HepG2 (cell line): Measurements from ENCODE around the gene FOXA3. TPM values are rescaled to one million over a fixed set of nuclear protein-coding genes. Genes with fewer than 3 reads are reported as not detected.

Experiments used
- CEBPB ChIP-seq: IDR thresholded peaks from 2 replicates; pipeline ENCODE4 v1.6.1; 2011; ENCODE audit warnings: low read depth, low read length, improper control_type of control experiment, borderline replicate concordance
- ETV6 ChIP-seq: sonication (generic); formaldehyde crosslinking; conservative IDR thresholded peaks from 2 replicates; pipeline ENCODE4 v1.4.0; 2020; ENCODE audit warnings: missing genetic modification reagents
- MXI1 ChIP-seq: IDR thresholded peaks from 3 replicates; pipeline ENCODE4 v1.6.1; 2012; ENCODE audit warnings: low read depth, low read length, inconsistent platforms, borderline replicate concordance
- SIX1 ChIP-seq: sonication (generic); formaldehyde crosslinking; IDR thresholded peaks from 2 replicates; pipeline ENCODE4 v1.4.0; 2020; ENCODE audit warnings: missing genetic modification reagents, borderline replicate concordance
- SKIL ChIP-seq: sonication (generic); formaldehyde crosslinking; IDR thresholded peaks from 2 replicates; pipeline ENCODE4 v1.8.0; 2022; ENCODE audit warnings: missing genetic modification reagents, mild to moderate bottlenecking, moderate library complexity, borderline replicate concordance
- THAP11 ChIP-seq: IDR thresholded peaks from 2 replicates; pipeline ENCODE4 v1.6.1; 2016; ENCODE audit warnings: missing biosample characterization, missing genetic modification reagents
- ZBTB3 ChIP-seq: sonication (generic); formaldehyde crosslinking; IDR thresholded peaks from 2 replicates; pipeline ENCODE4 v1.4.0; 2020; ENCODE audit warnings: low read depth, mild to moderate bottlenecking, moderate library complexity, missing genetic modification reagents, borderline replicate concordance
- ZBTB33 ChIP-seq: sonication (generic); formaldehyde crosslinking; IDR thresholded peaks from 2 replicates; pipeline ENCODE4 v1.4.0; 2020; ENCODE audit warnings: missing genetic modification reagents
- ZMAT5 ChIP-seq: sonication (generic); formaldehyde crosslinking; IDR thresholded peaks from 2 replicates; pipeline ENCODE4 v1.5.0; 2020; ENCODE audit warnings: mild to moderate bottlenecking, low read depth, missing genetic modification reagents, borderline replicate concordance
- ZNF746 ChIP-seq: sonication (generic); formaldehyde crosslinking; IDR thresholded peaks from 2 replicates; pipeline ENCODE4 v1.8.0; 2022; ENCODE audit warnings: mild to moderate bottlenecking, missing genetic modification reagents
- polyA plus RNA-seq, 8 experiments: library from polyadenylated mRNA; depleted of rRNA in 3 of 8; stranded (reverse) in 7 of 8; unstranded in 1 of 8; fragments of >200 nt; fragmentation: Illumina TruSeq in 4 of 8; extraction: Trizol in 4 of 8; gene quantifications; 2 replicates each; pipeline versions ENCODE4 v1.2.1 to v1.2.3, GENCODE V29; 2011 to 2016; ENCODE audit warnings: low read depth in 4 of 8, missing spikeins in 1 of 8, mixed read lengths in 1 of 8; ENCODE audit not compliant: insufficient read depth in 1 of 8
- total RNA-seq, 5 experiments: library from RNA; depleted of rRNA; stranded (reverse); fragments of >200 nt; fragmentation: Illumina TruSeq; extraction: Trizol; gene quantifications; 2 replicates each; pipeline ENCODE4 v1.2.3, GENCODE V29; 2016; ENCODE audit warnings: low read depth in 1 of 5
- TF ChIP-seq, protein P1 (sequence below), 2 experiments: fragments of 450-650 bp in 1 of 2; sonication (generic) in 1 of 2; formaldehyde crosslinking in 1 of 2; IDR thresholded peaks; 2 replicates each; pipeline versions ENCODE4 v1.6.1 to v1.8.0; 2016 to 2022; ENCODE audit warnings: antibody characterized with exemption in 1 of 2, mild to moderate bottlenecking in 1 of 2, missing genetic modification reagents in 1 of 2
- TF ChIP-seq, protein P2 (sequence below): sonication (generic); formaldehyde crosslinking; IDR thresholded peaks from 2 replicates; pipeline ENCODE4 v1.4.0; 2020; ENCODE audit warnings: missing genetic modification reagents

The FOXA3 gene
- total and polyA plus RNA-seq, 2 of the 13 experiments (the other 11 are each of a cell fraction or from before 2014, with no cell fraction given): 29.8 to 47.6 TPM

DNA sequence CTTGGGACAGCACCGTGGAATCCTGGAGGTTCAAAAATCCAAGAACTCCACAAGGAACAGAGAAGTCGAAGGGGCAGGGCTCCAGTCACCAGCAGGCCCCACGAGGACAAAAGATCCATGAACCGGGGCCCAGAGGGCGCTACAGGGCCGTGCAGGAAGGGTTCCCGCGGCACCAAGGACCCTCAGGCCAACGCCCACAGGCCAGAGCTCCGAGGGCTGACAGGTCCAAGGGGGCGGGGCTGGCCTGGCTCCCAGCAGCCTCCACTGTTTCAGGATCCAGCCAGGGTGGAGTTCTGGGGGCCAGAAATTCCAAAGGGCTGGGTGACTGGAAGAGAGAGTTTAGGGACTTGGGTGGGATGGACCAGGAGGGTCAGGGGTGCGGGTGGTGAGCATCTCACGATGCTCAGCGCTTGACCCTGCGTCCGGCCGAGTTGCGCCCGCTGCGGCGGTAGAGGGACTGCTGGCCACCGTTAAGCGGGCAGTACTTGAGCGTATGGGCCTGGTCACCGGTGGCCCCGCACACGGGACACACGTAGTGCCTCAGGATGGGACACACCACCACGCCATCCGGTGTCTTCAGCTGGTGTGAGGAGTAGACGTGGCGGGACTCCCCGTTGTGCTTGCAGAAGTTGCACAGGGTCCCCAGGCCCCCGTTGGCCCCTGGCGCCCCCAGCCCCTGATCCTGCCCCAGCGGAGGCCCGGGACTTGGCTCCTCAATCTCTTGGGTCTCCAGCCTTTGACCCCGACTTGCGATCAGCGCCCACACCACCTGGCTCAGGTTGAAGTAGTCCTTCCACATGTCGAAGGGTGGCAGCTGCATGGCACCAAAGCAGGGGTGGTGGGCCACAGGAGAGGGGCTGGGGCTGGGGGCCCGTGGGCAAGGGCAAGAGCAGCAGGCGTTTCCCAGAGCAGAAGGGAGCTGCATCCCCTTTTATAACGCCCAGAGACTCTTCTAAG, 50.0 kb downstream of the FOXA3 start, which contains the start of gene NANOS2 (continued):
- TF ChIP-seq, protein P1, sequence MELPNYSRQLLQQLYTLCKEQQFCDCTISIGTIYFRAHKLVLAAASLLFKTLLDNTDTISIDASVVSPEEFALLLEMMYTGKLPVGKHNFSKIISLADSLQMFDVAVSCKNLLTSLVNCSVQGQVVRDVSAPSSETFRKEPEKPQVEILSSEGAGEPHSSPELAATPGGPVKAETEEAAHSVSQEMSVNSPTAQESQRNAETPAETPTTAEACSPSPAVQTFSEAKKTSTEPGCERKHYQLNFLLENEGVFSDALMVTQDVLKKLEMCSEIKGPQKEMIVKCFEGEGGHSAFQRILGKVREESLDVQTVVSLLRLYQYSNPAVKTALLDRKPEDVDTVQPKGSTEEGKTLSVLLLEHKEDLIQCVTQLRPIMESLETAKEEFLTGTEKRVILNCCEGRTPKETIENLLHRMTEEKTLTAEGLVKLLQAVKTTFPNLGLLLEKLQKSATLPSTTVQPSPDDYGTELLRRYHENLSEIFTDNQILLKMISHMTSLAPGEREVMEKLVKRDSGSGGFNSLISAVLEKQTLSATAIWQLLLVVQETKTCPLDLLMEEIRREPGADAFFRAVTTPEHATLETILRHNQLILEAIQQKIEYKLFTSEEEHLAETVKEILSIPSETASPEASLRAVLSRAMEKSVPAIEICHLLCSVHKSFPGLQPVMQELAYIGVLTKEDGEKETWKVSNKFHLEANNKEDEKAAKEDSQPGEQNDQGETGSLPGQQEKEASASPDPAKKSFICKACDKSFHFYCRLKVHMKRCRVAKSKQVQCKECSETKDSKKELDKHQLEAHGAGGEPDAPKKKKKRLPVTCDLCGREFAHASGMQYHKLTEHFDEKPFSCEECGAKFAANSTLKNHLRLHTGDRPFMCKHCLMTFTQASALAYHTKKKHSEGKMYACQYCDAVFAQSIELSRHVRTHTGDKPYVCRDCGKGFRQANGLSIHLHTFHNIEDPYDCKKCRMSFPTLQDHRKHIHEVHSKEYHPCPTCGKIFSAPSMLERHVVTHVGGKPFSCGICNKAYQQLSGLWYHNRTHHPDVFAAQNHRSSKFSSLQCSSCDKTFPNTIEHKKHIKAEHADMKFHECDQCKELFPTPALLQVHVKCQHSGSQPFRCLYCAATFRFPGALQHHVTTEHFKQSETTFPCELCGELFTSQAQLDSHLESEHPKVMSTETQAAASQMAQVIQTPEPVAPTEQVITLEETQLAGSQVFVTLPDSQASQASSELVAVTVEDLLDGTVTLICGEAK (IDR thresholded peaks at IDR 0.05): no peak
- TF ChIP-seq, protein P1 (CRISPR knock-in tag; IDR thresholded peaks at IDR 0.05): no peak
- no peak for TF ChIP-seq ZBTB3 (CRISPR knock-in tag)
- no peak for TF ChIP-seq SKIL (CRISPR knock-in tag)
- TF ChIP-seq CEBPB: no peak
- no peak for TF ChIP-seq ZNF746 (CRISPR knock-in tag)
- TF ChIP-seq, protein P2, sequence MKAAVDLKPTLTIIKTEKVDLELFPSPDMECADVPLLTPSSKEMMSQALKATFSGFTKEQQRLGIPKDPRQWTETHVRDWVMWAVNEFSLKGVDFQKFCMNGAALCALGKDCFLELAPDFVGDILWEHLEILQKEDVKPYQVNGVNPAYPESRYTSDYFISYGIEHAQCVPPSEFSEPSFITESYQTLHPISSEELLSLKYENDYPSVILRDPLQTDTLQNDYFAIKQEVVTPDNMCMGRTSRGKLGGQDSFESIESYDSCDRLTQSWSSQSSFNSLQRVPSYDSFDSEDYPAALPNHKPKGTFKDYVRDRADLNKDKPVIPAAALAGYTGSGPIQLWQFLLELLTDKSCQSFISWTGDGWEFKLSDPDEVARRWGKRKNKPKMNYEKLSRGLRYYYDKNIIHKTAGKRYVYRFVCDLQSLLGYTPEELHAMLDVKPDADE: no peak
- TF ChIP-seq THAP11: peak; percentile 44
- TF ChIP-seq ETV6 (CRISPR knock-in tag): no peak
- TF ChIP-seq ZBTB33 (CRISPR knock-in tag): no peak
- no peak for TF ChIP-seq SIX1 (CRISPR knock-in tag)
- TF ChIP-seq MXI1: no peak
- TF ChIP-seq ZMAT5 (CRISPR knock-in tag): no peak
